Fibroblast of lung (primary cell): ENCODE measurements around the gene STARD9.

Source experiments
- EZH2 ChIP-seq: IDR thresholded peaks from 2 replicates; pipeline ENCODE4 v1.5.1; 2012; ENCODE audit warnings: low read length, control low read depth, mild to moderate bottlenecking; ENCODE audit errors: missing control alignments
- TF ChIP-seq, protein P1 (sequence below), 2 donors: IDR thresholded peaks in 1 of 2; conservative IDR thresholded peaks in 1 of 2; 1 replicate in 1 of 2; 2 replicates in 1 of 2; pipeline ENCODE4 v1.5.1; 2011 to 2012; ENCODE audit warnings: low read length in 2 of 2, control low read depth in 1 of 2, inconsistent platforms in 1 of 2, low read depth in 1 of 2, mild to moderate bottlenecking in 1 of 2

DNA sequence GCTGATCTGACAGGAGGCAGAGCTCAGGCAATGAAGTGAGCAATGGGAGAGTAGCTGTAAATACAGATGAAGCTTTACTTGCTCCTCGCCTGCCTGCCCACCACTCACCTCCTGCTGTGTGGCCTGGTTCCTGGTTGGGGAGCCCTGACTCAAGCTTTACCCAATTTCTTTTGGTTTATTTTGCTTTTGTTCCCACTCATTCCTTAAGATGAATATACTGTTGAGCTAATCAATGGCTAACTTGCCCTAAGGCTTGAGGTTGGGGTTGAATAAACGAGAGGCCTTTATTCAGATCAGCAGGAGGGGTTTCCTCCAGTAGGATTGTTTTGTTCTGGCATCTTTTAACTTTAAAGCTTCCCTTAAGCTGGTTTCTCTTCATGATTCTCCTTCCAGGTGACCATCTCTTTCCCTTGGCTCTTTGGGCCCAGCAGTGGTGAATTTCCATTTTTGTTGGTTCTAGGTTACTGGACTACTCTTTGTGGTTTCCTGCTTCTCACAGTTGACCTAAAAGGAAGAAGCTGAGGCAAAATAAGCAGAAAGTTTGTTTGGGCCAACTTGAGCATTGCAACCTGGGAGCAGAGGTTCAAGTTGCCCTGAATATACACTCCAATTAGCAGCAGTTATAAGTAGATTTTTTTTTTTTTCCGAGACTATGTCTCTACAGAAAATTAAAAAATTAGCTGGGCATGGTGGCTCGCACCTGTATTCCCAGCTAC is 44.4 kb downstream of the STARD9 start:
- TF ChIP-seq, protein P1, sequence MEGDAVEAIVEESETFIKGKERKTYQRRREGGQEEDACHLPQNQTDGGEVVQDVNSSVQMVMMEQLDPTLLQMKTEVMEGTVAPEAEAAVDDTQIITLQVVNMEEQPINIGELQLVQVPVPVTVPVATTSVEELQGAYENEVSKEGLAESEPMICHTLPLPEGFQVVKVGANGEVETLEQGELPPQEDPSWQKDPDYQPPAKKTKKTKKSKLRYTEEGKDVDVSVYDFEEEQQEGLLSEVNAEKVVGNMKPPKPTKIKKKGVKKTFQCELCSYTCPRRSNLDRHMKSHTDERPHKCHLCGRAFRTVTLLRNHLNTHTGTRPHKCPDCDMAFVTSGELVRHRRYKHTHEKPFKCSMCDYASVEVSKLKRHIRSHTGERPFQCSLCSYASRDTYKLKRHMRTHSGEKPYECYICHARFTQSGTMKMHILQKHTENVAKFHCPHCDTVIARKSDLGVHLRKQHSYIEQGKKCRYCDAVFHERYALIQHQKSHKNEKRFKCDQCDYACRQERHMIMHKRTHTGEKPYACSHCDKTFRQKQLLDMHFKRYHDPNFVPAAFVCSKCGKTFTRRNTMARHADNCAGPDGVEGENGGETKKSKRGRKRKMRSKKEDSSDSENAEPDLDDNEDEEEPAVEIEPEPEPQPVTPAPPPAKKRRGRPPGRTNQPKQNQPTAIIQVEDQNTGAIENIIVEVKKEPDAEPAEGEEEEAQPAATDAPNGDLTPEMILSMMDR (conservative IDR thresholded peaks at IDR 0.05 in 1 of 2, IDR thresholded peaks at IDR 0.05 in 1 of 2; ENCODE audit: low read depth in 1 of 2, low read length in 2 of 2), result no peak
- TF ChIP-seq EZH2, result no peak
